Spleen (tissue), 11 donors: ENCODE data around the gene C5AR2. TPM values are rescaled to one million over a fixed set of nuclear protein-coding genes. Genes with fewer than 3 reads are reported as not detected.

Experiments used
- DNase-seq: peaks from one replicate; pipeline ENCODE4 v3.0.0-alpha.2; 2020
- H3K27ac ChIP-seq, 8 donors: fragments of 200-600 bp; sonication (generic) in 7 of 8; 1 replicate in 4 of 8; 2 replicates in 4 of 8; pipeline versions ENCODE4 v1.5.0 to v1.8.0; 2016 to 2021; ENCODE audit warnings: inconsistent platforms in 4 of 8, mild to moderate bottlenecking in 4 of 8, moderate library complexity in 1 of 8
- H3K27me3 ChIP-seq, 7 donors: fragments of 200-600 bp; sonication (generic) in 6 of 7; replicated peaks in 1 of 7; 1 replicate in 4 of 7; 2 replicates in 3 of 7; pipeline versions ENCODE4 v1.5.0 to v1.8.0; 2016 to 2021; ENCODE audit warnings: inconsistent platforms in 3 of 7, mild to moderate bottlenecking in 1 of 7
- H3K36me3 ChIP-seq, 6 donors: fragments of 200-600 bp; sonication (generic) in 5 of 6; 1 replicate in 4 of 6; 2 replicates in 2 of 6; pipeline versions ENCODE4 v1.5.0 to v1.8.0; 2016 to 2021; ENCODE audit warnings: inconsistent platforms in 2 of 6
- H3K4me1 ChIP-seq, 6 donors: fragments of 200-600 bp; sonication (generic) in 5 of 6; 1 replicate in 3 of 6; 2 replicates in 3 of 6; pipeline versions ENCODE4 v1.5.0 to v1.8.0; 2016 to 2021; ENCODE audit warnings: inconsistent platforms in 3 of 6
- H3K4me3 ChIP-seq, 8 donors: fragments of 200-600 bp; sonication (generic) in 7 of 8; 1 replicate in 4 of 8; 2 replicates in 4 of 8; pipeline versions ENCODE4 v1.5.0 to v1.8.0; 2016 to 2021; ENCODE audit warnings: inconsistent platforms in 4 of 8, mild to moderate bottlenecking in 4 of 8, moderate library complexity in 2 of 8
- H3K9me3 ChIP-seq, 8 donors: fragments of 200-600 bp; sonication (generic) in 7 of 8; 1 replicate in 4 of 8; 2 replicates in 4 of 8; pipeline versions ENCODE4 v1.5.0 to v1.8.0; 2016 to 2021; ENCODE audit warnings: inconsistent platforms in 4 of 8
- CTCF ChIP-seq, 11 experiments: fragments of 200-600 bp in 7 of 11; fragments of 450-650 bp in 4 of 11; sonication (generic) in 4 of 11; IDR thresholded peaks in 8 of 11; conservative IDR thresholded peaks in 3 of 11; 1 replicate in 7 of 11; 2 replicates in 4 of 11; pipeline versions ENCODE4 v1.4.0 to v1.8.0; 2016 to 2021; ENCODE audit warnings: antibody characterized with exemption in 11 of 11, inconsistent platforms in 4 of 11, mild to moderate bottlenecking in 1 of 11
- POLR2A ChIP-seq, 3 donors: fragments of 450-650 bp; IDR thresholded peaks; one replicate each; pipeline ENCODE4 v1.5.1; 2017; ENCODE audit warnings: antibody characterized with exemption in 3 of 3, mild to moderate bottlenecking in 1 of 3
- POLR2AphosphoS5 ChIP-seq, 3 donors: sonication (generic); formaldehyde crosslinking; IDR thresholded peaks; one replicate each; pipeline ENCODE4 v1.5.1; 2017; ENCODE audit warnings: antibody characterized with exemption in 3 of 3
- whole genome bisulfite sequencing, 5 donors: extraction: QIAGEN DNeasy Blood & Tissue Kit in 3 of 5; methylation state at CpG; one replicate each; pipeline versions ENCODE4 v1.1.5 to v1.1.7; 2013 to 2018; 5-methylcytosine and 5-hydroxymethylcytosine counted together
- intact Hi-C: fragments of 100-400 bp; cut with DNase I; formaldehyde crosslinking; loops from one replicate; pipeline ENCODE4 v1.15.0; 2023; ENCODE audit warnings: low total_unique reads
- polyA plus RNA-seq, 3 donors: library from polyadenylated mRNA; stranded (reverse); fragments of 200-250 nt; gene quantifications; one replicate each; pipeline ENCODE4 v1.2.1, GENCODE V29; 2013
- total RNA-seq, 7 donors: library from RNA; depleted of rRNA in 3 of 7; stranded (reverse); fragments of >200 nt in 3 of 7; fragmentation: NEBNext Ultra II Directional in 4 of 7; extraction: Animal tissue kit (Norgen Biotek cat#: 25700) in 4 of 7; gene quantifications; one replicate each; pipeline versions ENCODE4 v1.1.0 to v1.2.1, GENCODE V29; 2016 to 2021
- donor health status: healthy with polysubstance abuse.
- donor health status: DM: no; HTN: no; CAD: no; lungs with moderate emphysema.
- donor health status: DM: no; HTN: no; CAD: no.
- donor health status: Bipolar disorder and iron deficiency.
- donor health status: healthy.
- donor health status: DM: no; HTN: no; CAD: no.
- donor health status: DM: yes; HTN: yes; CAD: no.

The C5AR2 gene
- total and polyA plus RNA-seq, 10 donors = 1.3 to 55.7 (median 25.3) TPM

DNA sequence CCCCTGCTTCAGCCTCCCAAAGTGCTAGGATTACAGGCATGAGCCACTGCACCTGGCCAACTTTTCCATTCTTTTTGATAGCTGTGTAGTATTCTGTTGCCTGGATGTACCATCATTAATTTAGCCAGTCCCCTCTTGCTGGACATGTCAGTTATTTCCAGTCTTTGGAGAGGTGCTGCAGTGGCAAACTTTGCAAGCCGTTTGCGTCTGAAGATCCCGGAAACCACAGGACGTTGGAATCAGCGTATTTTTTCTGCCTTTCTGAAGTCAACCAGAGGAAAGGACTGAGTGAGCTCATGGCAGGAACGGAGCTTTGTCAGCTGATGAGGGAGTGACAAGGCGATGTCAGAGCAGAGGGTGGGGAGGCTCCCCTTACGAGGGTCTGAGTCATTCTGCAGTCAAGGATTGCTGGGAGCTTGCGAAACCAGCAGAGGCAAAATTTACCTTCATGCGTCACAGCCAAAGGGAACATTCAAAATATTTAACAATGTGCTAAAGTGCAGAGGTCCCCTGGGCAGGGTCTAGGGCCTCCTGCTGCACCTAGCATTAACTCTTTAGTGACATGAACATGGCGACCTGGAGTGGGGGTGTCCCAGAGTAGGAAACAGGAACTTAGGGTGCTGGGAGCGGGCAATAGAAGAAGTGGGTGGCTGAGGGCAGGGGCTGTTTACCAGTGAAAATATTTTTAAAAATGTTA, 16.7 kb upstream of the C5AR2 start:
- WGBS, 5 donors = 23 to 42% (median 36%) methylated on average over 12 of the region's 12 CpGs
- Histone ChIP-seq H3K4me1 (peaks cover 0 to 52% (median 3%) of the 10 kb centered on the region in 6 donors), H3K9me3 (no peaks in the 10 kb centered on the region), H3K27ac (peak overlapping the region in 7 of 8 donors; percentile 59 to 93 (median 85)), H3K27me3 (peaks cover 0 to 69% (median 3%) of the 10 kb centered on the region in 7 donors), H3K4me3 (peak overlapping the region in 1 of 8 donors; percentile 68), H3K36me3 (peaks cover 0 to 31% (median 0%) of the 10 kb centered on the region in 6 donors)
- intact Hi-C loops = no loop called here
- peak; percentile 84 for DNase-seq
- no peak for TF ChIP-seq CTCF (IDR thresholded peaks at IDR 0.05 in 8 of 11, conservative IDR thresholded peaks at IDR 0.05 in 3 of 11)
- peak; percentile 33 to 94 (median 64) for TF ChIP-seq POLR2AphosphoS5 (IDR thresholded peaks at IDR 0.05)
- TF ChIP-seq POLR2A (IDR thresholded peaks at IDR 0.05) = no peak

GRCh38 chr19:47316513-47316912, 15.5 kb upstream of the C5AR2 start:
- intact Hi-C loops = no loop called here
- WGBS, 5 donors = 78 to 91% (median 87%) methylated on average over 4 of the region's 4 CpGs

DNA sequence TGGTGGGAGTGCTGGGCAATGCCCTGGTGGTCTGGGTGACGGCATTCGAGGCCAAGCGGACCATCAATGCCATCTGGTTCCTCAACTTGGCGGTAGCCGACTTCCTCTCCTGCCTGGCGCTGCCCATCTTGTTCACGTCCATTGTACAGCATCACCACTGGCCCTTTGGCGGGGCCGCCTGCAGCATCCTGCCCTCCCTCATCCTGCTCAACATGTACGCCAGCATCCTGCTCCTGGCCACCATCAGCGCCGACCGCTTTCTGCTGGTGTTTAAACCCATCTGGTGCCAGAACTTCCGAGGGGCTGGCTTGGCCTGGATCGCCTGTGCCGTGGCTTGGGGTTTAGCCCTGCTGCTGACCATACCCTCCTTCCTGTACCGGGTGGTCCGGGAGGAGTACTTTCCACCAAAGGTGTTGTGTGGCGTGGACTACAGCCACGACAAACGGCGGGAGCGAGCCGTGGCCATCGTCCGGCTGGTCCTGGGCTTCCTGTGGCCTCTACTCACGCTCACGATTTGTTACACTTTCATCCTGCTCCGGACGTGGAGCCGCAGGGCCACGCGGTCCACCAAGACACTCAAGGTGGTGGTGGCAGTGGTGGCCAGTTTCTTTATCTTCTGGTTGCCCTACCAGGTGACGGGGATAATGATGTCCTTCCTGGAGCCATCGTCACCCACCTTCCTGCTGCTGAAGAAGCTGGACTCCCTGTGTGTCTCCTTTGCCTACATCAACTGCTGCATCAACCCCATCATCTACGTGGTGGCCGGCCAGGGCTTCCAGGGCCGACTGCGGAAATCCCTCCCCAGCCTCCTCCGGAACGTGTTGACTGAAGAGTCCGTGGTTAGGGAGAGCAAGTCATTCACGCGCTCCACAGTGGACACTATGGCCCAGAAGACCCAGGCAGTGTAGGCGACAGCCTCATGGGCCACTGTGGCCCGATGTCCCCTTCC, 11.8 kb upstream of the C5AR2 start:
- 86 to 92% (median 89%) methylated on average over 44 to 46 of the region's 46 CpGs for WGBS, 5 donors
- Histone ChIP-seq H3K9me3 (peaks cover 0 to 5% (median 0%) of the 10 kb centered on the region in 8 donors), H3K27me3 (peaks cover 0 to 61% (median 6%) of the 10 kb centered on the region in 7 donors), H3K36me3 (peaks cover 0 to 40% (median 2%) of the 10 kb centered on the region in 6 donors), H3K4me3 (no peak overlapping the region), H3K4me1 (peaks cover 0 to 41% (median 8%) of the 10 kb centered on the region in 6 donors), H3K27ac (peak overlapping the region in 1 of 8 donors; percentile 86)
- no peak for DNase-seq
- intact Hi-C loops = no loop called here
- TF ChIP-seq POLR2A (IDR thresholded peaks at IDR 0.05) (no peak), POLR2AphosphoS5 (IDR thresholded peaks at IDR 0.05) (peak; percentile 12 to 69 (median 55))

More at GRCh38 chr19:47316513-47316912, 15.5 kb upstream of the C5AR2 start:
- DNase-seq = no peak
- Histone ChIP-seq H3K27me3 (peaks cover 0 to 63% (median 6%) of the 10 kb centered on the region in 7 donors), H3K36me3 (peaks cover 0 to 43% (median 2%) of the 10 kb centered on the region in 6 donors), H3K9me3 (peaks cover 0 to 2% (median 0%) of the 10 kb centered on the region in 8 donors), H3K4me1 (peaks cover 0 to 52% (median 3%) of the 10 kb centered on the region in 6 donors), H3K4me3 (peak overlapping the region in 1 of 8 donors; percentile 68), H3K27ac (peak overlapping the region in 4 of 8 donors; percentile 76 to 93 (median 86))
- TF ChIP-seq POLR2AphosphoS5 (IDR thresholded peaks at IDR 0.05) (peak in 1 of 3 donors; percentile 7), CTCF (IDR thresholded peaks at IDR 0.05 in 8 of 11, conservative IDR thresholded peaks at IDR 0.05 in 3 of 11) (no peak)

GRCh38 chr19:47321630-47322029, 10.3 kb upstream of the C5AR2 start:
- Histone ChIP-seq H3K4me1 (peaks cover 0 to 31% (median 8%) of the 10 kb centered on the region in 6 donors), H3K27me3 (peaks cover 0 to 57% (median 6%) of the 10 kb centered on the region in 7 donors), H3K4me3 (peak overlapping the region in 1 of 8 donors; percentile 38), H3K9me3 (peaks cover 0 to 5% (median 0%) of the 10 kb centered on the region in 8 donors), H3K27ac (peak overlapping the region in 5 of 8 donors; percentile 51 to 86 (median 84)), H3K36me3 (peaks cover 0 to 38% (median 2%) of the 10 kb centered on the region in 6 donors)
- no peak for DNase-seq
- intact Hi-C loops = no loop called here
- 67 to 94% (median 82%) methylated on average over 1 of the region's 1 CpG for whole genome bisulfite sequencing, 5 donors
- no peak for TF ChIP-seq POLR2A (IDR thresholded peaks at IDR 0.05)
- no peak for TF ChIP-seq CTCF (IDR thresholded peaks at IDR 0.05 in 8 of 11, conservative IDR thresholded peaks at IDR 0.05 in 3 of 11)
- TF ChIP-seq POLR2AphosphoS5 (IDR thresholded peaks at IDR 0.05) = no peak
